Activated naive CD4-positive, alpha-beta T cell treated with Interleukin-2 at 50 U/mL for 16 hours (primary cell): ENCODE measurements around the gene SATB1.

Experiments used
- DNase-seq: peaks from one replicate; pipeline ENCODE4 v3.0.0-alpha.2; 2020

The SATB1 gene

DNA sequence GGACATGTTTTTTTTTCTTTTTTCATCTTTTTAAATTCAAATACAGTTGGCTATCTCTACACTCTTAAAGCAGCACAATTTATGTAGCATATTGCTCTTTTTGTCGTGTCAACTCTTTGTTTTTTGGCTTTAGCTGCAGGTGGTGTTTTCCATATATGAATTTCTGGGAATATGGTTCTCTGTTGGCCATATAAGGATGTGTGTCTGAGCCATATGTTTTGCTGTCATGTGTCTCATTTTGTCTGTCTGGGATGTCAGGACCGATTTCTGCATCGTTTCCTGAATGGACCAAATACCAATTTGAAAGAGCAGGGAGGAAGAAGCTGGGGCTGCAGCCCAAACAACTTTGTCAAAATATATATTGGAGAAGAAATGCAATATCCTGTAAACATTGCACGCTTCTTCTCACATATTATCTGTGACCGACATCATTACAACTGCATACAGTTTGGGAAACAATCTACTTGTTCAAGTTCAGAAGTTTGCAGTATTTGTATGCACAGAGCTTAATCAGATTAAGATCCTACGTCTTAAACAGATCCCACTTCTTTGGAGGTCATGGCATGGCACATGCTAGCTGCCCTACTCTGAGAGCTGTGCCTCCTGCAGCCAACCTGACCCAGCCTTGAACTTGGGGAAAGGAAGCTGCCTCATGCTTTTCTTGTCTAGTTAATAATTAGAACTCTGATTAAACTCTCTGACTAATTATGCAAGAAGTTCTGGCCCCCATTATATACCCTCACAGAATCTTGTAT, 4.0 kb upstream of the SATB1 start:
- no peak for DNase-seq

DNA sequence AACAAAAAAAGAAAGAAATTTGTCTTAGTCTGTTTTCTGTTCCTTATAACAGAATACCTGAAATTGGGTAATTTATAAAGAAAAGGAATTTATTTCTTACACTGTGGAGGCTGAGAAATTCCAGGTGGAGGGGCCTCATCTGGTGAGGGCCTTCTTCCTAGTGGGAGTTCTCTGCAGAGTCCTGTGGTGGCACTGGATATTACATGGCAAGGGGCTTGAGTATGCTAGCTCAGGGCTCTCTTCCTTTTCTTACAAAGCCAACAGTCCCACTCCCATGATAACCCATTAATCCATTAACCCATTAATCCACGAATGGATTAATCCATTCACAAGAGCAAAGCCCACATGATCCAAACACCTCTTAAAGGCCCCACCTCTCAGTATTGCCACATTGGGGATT, 2.9 kb upstream of the SATB1 start:
- no peak for DNase-seq

DNA sequence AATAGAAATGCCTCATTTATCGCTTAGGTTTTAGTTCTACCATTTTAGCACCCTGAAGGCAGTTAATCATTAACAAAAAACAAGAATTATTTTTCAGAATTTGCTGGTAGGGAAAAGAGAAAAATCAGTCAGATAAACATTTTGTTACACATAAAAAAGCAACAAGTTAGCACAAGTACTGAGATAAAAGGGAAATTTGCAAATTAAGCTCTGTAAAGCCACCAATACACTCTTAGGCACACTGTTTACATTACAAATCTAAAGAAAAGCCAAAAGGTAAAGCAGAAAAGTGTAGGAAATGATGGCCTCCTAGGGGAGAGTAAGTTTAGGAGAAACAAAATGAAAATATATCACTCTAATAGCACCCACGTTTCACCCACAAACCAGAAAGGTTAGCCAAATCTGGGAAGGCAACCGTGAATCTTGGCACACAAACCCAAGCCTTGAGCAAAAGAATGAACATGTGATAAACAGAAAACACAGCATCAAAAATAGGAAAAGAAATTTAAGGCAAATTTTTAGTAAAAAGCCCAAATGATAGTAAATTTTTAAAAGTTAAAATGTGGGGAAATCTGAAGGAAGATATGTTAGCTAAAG, 1.6 kb upstream of the SATB1 start:
- DNase-seq: no peak

DNA sequence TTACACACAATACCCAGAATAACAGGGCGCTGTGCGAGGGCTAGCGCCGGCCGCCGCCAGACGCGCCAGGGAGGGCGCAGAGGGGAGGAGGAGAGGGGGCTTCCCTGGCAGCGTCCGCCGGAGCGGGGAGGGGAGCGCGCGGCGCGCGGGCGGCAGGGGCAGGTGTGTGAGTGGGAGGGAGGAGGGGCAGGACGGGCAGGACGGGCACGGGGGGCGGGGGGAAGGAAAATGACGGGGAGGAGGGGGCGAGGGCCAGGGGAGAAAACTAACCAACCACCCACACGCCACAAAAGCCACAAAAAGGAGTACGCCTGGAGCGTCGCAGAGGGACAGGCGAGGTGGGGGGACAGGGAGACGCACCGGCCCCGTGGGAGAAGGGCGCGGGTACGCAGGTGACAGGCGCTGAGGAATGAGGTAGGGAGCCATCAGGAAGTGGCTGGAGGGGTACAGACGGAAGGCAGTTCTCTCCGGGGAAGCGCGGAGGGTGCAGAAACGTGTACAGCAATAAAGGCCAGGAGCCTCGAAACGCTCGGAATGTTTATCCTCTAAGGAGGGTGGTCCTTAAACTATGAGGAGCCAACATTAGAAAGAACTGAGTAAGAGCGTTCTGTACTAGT, 610 bp upstream of the SATB1 start:
- peak; percentile 71 for DNase-seq

DNA sequence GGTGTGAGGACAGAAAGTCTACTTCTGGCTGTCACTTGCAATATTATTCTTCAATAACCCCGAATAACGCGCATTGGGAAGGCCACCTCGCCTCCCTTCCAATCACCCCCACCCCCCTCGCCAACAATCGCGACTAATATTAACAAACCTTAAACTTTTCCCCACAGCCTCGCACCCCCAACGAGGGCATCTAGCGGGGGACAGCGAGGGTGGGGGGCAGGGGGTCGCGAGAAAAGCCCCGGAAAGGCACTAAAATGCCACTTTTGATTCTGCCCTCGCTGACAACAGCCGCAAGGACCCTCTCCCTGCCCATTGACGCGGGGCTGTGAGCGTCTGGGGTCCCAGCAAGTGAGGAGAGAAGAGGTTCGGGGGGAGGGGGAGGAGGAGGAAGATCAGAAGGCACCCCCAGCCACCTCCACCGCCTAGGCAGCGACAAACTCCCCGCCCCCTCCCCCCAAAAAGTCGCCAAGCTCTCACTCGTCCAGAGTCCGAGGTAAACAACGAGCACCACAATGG, 868 bp downstream of the SATB1 start:
- DNase-seq: peak; percentile 25

DNA sequence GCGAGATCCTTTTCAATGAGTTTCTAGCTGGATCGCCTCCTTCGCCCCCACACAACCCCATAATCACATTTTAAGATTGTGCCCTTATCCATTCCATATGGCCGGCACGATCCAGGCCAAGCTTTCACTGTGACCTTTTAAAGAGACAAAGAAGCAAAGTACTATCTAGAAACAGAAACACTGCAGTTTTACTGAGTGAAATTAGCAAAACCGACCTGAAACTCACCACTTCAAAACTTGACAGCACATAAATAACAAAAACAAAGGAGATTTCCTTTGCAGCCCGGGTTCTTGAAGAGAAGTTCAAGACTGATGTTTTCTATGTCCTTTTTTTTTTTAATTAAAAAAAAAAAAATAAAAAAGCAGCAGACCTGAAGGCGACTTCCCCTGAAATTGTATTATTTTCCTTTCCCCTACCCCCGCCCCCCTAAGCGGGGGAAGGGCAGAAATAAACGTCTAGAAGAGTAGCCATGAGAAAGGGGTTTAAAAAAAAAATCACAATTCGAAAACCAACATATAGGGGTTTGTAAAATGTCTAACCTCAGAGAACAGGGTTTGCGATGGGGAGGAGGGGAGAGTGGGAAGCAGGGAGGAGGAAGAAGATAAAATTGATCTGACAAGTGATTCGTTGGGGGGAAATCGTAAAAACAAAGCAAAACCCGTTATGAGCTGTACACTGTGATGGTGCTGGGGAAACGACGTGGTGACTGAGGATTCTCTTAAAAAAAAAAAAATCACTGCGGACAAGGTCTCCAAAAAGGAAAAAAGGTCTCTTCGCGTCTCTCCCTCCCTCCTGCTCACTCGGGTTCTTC, 1.5 kb downstream of the SATB1 start:
- DNase-seq: peak; percentile 55

DNA sequence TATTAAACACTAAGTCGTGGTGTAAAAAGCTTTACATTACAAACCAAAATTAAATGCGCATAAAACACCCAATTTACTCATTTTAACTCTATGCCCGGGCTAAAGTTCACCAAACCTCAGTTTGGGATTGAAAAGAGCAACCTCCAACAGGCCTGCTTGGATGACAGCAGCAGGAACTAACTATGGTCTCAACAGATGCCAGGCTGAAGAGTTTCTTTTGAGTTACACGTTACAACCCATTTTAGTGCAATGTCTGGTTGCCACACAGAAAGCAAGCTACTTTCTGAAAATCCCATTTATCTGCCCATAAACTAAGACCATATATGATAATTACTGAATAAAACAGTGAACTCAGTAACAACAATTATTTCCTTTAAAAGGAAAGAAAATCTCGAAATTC, 2.2 kb downstream of the SATB1 start:
- DNase-seq: no peak

DNA sequence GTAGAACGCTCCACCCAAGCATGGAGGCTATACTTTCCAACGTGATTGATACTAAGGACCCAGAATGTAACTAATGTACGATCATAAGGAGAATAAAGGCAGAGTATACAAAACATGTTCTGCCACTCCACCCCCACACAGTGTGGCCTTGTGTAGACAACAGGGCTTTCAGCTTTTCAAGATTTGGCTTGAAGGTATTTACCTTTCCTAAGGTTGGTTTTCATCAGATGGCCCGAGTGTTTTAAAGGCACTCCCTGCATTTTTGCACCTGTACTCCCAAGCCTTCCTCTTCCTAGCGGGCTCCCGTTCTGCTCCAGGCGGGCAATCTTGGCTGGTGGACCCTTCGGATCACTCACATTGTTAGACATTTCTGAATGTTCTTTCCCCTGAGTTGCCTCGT, 4.6 kb downstream of the SATB1 start:
- DNase-seq: no peak

DNA sequence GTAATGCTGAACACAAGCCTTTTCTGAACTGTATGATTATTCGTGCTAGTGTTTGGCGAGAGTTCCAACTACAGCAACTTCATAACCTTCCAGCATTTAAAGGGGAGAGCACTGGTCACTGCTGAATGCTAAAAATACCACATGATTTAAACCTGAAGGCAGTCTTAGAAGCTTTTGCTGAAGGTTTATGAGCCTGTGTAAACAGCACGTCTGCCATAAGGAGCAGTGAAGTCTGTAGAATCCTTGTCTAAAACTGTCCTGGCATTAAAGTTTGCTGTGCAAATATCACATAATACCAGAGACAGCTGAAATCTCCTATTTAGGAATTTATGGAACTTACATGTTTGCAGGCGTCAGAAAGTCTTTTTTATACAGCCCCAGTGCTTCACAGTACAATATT, 5.9 kb downstream of the SATB1 start:
- DNase-seq: no peak

DNA sequence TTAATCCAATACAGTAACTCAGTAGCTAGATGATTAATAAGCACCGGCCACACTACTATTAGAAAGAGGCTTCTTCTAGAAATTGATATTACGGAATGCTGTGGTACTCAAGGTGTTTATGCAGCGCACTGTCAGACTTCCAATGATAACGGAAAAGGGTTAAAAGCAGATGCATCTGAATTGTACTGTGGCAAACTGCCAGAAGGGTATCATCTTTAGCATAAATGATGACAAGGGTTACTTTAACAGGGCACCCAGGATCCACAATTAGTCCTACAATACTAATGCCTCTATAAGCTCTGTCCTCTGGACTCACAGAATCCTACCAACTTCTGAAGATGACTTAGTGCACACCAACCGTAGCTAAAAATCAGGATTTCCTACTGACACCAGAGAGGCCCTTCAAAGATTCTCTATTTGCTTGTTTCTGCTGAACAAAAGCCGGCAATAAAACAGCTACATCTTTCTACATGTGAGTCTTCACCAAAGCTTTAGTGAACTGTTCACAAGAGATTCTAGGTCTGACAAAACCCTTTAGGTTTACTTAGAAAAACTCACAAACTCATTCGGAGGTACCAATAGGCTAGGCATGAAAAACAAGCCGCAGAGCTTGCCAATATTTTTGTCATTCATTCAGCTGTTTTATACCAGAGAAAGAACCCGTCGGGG, 7.1 kb downstream of the SATB1 start:
- DNase-seq: no peak

DNA sequence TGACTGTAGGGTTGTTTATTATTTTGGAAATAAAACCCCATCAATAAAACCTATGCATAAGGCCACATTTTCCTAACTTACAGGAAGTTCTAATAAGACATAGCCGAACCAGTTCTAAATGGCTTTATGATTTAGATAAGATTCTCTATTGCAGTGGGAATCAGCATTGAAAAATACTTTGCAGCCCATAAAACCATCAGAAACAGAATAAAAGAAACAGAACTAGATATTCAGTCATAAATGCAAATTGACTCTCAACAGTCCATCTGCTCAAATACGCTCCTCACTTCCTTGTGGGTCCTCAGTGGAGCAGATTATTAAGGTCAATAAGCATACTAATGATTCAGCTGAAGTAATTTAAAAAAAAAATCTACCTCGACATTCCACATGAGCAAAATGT, 8.8 kb downstream of the SATB1 start:
- no peak for DNase-seq

DNA sequence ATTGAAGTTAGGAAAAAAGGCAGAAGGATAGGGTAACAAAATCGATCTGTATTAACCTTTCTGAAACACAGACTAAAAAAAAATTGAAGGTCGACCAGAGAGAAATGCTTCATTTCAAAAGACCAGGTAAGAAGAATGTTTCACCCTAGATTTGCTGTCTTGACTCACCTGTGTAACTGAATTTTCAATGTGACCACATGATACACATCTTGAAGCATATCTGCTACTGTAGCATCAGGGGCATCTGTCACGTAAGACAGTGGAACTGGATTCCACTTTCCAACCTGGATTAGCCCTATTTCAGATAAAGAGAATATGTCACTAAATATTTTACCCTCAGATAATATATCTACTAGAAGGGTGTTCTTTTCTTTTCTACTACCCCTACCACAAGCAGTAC, 9.3 kb downstream of the SATB1 start:
- no peak for DNase-seq

DNA sequence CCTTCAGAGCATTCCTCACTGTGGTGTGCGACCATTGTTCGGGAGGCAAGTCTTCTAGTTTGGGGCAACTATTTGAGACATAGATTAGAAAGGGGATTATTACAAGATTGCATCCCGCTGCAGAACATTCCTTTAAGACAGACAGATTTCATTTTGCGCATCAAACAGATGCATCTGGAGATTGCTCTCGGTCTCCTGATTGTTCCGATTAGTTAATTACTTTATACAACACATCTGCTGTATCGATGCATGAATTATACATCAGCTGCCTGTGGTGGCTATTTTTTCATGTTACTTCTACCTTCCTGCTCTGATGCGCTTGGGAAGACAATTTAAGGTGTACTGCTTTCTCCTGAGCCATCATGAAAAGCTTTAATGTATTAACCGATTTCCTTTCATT, 10.0 kb downstream of the SATB1 start:
- DNase-seq: no peak

DNA sequence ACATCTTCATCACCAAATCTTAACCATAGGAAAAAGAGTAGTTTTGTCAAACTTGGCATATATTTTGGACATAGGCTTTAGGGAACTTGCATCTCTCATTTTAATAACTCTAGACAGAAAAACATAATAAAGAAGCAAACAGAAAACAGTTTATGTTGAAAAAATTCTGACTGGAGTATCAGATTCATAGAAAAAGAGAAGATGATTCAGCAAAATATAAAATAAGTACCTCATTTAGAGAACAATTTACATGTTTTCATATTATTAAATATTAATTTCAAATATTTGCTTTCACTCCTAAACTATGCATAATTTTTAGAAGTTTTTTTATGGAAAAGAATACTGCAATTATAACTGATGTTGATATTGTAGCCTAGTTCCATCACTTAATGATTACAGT, 12.5 kb downstream of the SATB1 start:
- no peak for DNase-seq

DNA sequence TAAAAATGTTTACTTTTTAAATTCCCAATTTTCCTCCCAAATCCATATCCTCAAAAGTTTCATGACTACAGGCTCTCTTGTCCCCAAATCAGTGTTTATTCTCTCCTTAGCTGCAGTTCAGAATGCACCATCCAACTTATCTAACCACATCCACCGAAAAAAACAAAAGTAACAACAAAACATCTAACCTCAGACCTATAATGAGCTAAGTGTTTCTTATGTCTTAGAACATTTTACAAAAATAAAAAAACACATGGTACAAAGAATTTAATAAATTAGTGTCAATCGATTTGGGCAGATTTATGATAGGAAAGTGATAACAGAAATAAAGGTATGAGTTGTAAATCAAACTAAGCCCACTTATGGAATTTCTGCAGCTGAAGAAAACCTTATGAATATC, 13.6 kb downstream of the SATB1 start:
- no peak for DNase-seq

DNA sequence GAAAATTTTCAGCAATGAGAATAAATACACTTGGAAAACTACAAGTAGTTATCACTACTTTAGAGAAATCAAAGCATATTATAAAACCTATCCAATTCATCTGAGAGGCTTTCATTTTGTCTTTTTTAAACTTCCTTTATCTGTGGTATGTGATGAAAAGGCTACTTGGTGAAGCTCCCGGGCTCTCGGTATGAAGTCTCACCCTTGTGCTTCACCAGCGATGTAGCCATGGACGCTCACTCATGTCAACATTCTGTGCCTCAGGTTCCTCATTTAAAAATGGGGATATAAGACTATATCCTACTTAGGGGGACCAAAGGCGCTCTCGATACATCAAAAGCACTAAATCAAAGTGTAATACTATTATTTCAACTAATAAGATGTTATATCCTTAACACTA, 14.9 kb downstream of the SATB1 start:
- no peak for DNase-seq

DNA sequence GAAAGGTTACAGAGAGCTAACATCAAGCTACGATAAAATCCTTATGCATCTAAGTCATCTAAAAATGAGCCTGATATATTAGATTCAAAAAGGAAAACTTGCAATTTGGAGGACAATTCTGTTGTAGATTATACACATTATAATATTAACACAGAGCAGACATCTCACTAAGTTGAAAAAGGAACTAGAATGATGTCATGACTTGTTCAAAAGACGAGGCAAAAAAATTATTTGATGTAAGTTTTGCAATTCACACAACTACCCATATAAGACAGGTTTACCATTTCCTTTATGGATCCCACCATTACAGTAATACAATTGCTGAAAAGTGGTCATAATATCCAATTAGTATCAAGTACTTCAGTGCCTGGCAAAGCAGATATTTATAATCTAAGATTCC, 15.9 kb downstream of the SATB1 start:
- DNase-seq: no peak

DNA sequence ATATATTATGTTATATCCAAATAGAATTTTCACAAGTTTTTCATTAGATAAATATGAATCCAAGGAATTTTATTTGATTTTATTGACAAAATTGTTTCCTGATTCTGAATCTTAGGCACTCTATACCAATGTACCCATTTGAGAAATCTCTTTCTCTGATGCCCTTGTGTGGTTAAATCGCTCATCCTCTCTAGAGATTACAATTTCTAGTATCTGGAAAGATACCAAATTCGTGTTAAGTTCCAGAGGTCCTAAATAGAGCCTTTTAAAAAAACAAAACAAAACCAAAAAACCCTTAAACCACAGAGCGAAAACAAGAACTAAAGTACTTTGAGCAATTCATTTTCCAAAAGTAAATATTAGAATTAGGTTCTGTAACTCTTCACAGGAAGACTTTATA, 20.0 kb downstream of the SATB1 start:
- no peak for DNase-seq

DNA sequence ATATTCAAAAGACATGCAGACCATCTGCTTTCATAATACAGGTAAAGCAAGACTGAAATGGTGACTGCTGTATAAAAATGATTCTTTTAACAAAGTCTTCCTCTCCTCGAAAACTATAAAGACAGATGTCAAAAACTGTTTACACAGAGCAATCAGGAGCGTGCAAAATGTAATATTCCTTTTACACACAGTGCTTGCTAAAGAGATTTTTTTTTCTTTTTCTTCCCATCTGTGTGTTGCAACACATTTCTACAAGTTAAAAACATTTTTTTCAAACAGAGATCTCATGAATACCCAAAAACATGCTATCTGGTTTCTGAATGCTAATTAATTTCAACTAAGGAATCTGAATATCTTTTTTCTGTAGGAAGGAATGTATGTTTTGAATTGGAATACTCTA, 22.1 kb downstream of the SATB1 start:
- no peak for DNase-seq

DNA sequence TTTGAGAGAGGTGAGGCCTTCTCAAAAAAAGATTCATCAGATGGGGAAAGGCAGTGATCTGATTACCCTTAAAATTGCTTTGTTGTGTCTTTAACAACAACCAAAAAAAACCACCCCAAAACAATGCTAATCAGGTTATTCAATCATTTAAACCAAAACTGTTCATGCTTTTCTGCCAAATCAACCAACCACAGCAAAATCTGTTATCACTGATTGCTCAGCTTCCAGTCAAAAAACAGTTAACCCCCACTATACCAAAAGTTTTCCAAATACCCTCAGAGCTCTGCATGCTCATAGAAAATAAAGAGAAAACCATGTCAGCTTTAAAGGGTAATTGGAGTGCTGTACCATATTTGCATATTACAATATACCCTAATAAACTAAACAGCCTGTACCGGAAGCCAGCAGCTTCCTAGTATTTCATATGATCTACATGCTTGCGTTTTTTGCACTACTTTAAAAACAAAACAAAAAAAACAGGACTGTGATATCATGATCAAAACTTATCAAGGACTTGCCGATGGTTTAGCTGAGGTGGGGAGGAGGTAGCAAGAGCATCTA, 22.8 kb downstream of the SATB1 start:
- no peak for DNase-seq

DNA sequence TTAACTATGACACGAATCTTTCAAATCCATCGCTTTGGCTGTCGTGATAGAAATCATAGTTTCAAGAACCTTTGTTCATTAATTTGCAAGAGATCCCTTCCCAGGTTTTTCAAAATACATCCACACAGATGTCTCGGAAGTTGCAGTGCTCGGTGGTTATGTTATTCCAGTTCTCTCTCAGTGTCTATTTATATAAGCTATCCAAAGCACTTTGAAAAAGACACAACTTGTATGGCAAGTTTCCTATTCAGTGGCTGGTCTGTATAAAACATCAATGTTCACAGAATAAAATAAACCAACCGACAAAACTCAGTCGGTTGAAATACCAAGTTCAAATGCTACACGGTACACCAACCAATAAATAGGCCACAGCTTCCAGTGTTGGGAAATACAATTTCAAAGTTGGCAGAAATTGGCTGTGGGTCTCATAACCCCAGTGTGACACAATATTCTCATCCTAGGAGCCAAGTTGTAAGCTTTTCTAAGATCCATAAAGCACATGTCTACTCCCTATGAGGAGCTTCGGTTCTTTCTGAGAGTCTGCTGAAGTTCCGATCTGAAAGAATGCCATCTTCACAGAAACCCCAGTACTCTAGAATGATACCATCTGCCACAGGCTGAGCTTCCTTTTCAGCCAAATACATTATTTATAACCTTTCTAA, 23.7 kb downstream of the SATB1 start:
- DNase-seq: no peak

DNA sequence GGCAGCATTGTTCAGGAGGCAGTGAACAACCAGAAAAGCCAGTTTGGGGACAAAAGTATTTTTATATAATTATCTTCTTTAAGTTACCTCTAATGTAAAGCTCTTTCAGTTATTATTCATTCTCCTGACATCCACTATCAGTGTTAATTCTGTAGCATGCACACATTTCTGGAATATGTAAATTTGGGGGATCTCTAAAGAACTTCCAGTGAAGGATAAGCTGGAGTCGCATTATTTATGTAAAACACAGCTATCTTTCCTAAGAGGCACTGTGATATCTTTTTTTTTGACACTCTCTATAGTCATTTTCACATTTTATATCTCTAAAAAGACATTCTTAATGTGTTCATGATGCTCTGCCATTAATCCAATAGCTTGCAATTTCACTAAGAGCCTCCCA, 26.7 kb downstream of the SATB1 start:
- DNase-seq: no peak
